Right atrium auricular region (tissue), 2 donors: Measurements from ENCODE around the gene TLCD3B. TPM values are rescaled to one million over a fixed set of nuclear protein-coding genes. Genes with fewer than 3 reads are reported as not detected.

Experiments used
- DNase-seq: peaks from one replicate; pipeline ENCODE4 v3.0.0-alpha.2; 2019; ENCODE audit warnings: low spot score
- H3K27ac ChIP-seq, 2 donors: fragments of 200-600 bp; sonication (generic); 1 replicate in 1 of 2; 2 replicates in 1 of 2; pipeline ENCODE4 v1.5.1; 2016 to 2019
- H3K27me3 ChIP-seq, 2 donors: fragments of 200-600 bp; sonication (generic); one replicate each; pipeline versions ENCODE4 v1.5.1 to v1.6.0; 2017 to 2019
- H3K36me3 ChIP-seq: fragments of 200-600 bp; sonication (generic); one replicate; pipeline ENCODE4 v1.5.1; 2016
- H3K4me1 ChIP-seq, 2 donors: fragments of 200-600 bp; sonication (generic); one replicate each; pipeline versions ENCODE4 v1.5.1 to v1.6.0; 2017 to 2019
- H3K4me3 ChIP-seq, 2 donors: fragments of 200-600 bp; sonication (generic); 1 replicate in 1 of 2; 2 replicates in 1 of 2; pipeline ENCODE4 v1.5.1; 2017 to 2019; ENCODE audit warnings: mild to moderate bottlenecking in 1 of 2, moderate library complexity in 1 of 2
- H3K9me3 ChIP-seq, 2 donors: fragments of 200-600 bp; sonication (generic); one replicate each; pipeline ENCODE4 v1.5.1; 2019
- CTCF ChIP-seq, 2 donors: fragments of 200-600 bp; sonication (generic); IDR thresholded peaks; one replicate each; pipeline ENCODE4 v1.5.1; 2019; ENCODE audit warnings: antibody characterized with exemption in 2 of 2
- total RNA-seq, 2 donors: library from RNA; depleted of rRNA; stranded (reverse); fragments of >200 nt; gene quantifications; one replicate each; pipeline ENCODE4 v1.1.0, GENCODE V29; 2016

Gene TLCD3B
- total RNA-seq, 2 donors from 2014 or later, result not detected

GRCh38 chr16:30075503-30076275 lies 44.6 kb upstream of the TLCD3B start, which contains the start of gene PPP4C:
Gene PPP4C (plus strand): TSS chr16:30075994. CDS start chr16:30076378, 384 bp downstream.
- no peaks in the 10 kb centered on the region for H3K9me3 ChIP-seq
- no peaks in the 10 kb centered on the region for H3K27me3 ChIP-seq
- peak within 1 kb of the TSS; percentile 92 to 93 for H3K27ac ChIP-seq
- DNase-seq, result peak; percentile 92
- H3K36me3 ChIP-seq, result peaks cover 40% of the 10 kb centered on the region
- peaks cover 0 to 43% of the 10 kb centered on the region in 2 donors for H3K4me1 ChIP-seq
- peak in 1 of 2 donors; percentile 4 for TF ChIP-seq CTCF (IDR thresholded peaks at IDR 0.05)
- peak within 1 kb of the TSS; percentile 96 to 97 for H3K4me3 ChIP-seq

DNA sequence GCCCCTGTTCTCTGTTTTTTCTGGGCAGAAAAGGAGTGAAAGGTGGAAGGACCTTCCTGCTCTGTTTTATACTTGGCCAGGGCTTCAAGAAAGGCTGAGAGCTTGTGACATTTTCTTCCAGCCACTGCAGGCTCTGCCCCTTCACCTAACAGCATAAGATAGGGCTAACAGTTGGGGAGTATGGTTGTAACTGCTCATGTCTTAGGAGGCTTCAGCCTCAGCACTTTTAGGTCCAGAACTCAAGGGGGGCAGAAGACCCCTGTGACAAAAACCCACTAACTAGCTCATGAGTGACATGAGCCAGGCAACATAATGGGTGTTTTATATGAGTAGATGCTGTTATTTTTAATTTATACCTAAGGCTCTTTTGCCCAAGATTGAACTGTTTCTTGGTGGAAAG lies 39.4 kb upstream of the TLCD3B start:
- H3K4me1 ChIP-seq, result peaks cover 0 to 58% of the 10 kb centered on the region in 2 donors

GRCh38 chr16:30069611-30070462 lies 38.8 kb upstream of the TLCD3B start:
- no peak for DNase-seq
- Histone ChIP-seq H3K36me3 (peaks cover 71% of the 10 kb centered on the region), H3K27me3 (no peaks in the 10 kb centered on the region), H3K4me3 (peak overlapping the region in 1 of 2 donors; percentile 19), H3K9me3 (no peaks in the 10 kb centered on the region), H3K27ac (peak overlapping the region; percentile 71 to 96), H3K4me1 (peaks cover 0 to 51% of the 10 kb centered on the region in 2 donors)
- no peak for TF ChIP-seq CTCF (IDR thresholded peaks at IDR 0.05)

More for the DNA sequence above, 39.4 kb upstream of the TLCD3B start:
- Histone ChIP-seq H3K36me3 (peaks cover 71% of the 10 kb centered on the region), H3K4me3 (no peak overlapping the region), H3K27me3 (no peaks in the 10 kb centered on the region), H3K27ac (peak overlapping the region; percentile 71 to 96), H3K9me3 (no peaks in the 10 kb centered on the region)
- no peak for DNase-seq
- no peak for TF ChIP-seq CTCF (IDR thresholded peaks at IDR 0.05)

DNA sequence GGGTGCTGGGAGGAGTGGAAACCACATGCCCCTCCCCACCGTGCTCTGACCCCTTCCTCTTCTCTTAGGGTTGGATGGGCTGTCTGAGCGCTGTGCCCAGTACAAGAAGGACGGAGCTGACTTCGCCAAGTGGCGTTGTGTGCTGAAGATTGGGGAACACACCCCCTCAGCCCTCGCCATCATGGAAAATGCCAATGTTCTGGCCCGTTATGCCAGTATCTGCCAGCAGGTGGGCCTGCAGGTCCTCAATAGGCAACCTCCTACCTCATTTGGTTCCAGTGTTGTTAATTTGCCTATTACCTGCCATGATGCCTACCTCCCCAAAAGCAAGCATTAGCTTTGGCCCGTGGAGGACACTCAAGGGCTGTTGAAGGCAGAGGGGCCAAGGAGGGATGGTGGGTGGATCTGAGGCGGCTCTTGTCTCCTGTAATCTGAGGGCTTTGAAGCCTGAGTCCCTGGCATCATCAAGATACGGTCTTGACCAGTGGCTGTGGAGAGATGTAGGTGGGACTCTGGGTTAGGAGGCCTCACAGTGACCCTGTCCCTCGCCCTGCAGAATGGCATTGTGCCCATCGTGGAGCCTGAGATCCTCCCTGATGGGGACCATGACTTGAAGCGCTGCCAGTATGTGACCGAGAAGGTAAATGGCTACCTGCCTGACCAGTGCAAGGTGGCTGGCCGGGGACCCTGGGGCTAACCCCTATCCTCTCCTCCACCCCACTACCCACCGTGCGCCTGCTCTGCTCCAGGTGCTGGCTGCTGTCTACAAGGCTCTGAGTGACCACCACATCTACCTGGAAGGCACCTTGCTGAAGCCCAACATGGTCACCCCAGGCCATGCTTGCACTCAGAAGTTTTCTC lies 37.9 kb upstream of the TLCD3B start:
- peak overlapping the region in 1 of 2 donors; percentile 19 for H3K4me3 ChIP-seq
- TF ChIP-seq CTCF (IDR thresholded peaks at IDR 0.05), result peak in 1 of 2 donors; percentile 37
- peak overlapping the region; percentile 71 to 96 for H3K27ac ChIP-seq
- no peaks in the 10 kb centered on the region for H3K27me3 ChIP-seq
- no peaks in the 10 kb centered on the region for H3K9me3 ChIP-seq
- no peak for DNase-seq
- H3K4me1 ChIP-seq, result peaks cover 0 to 53% of the 10 kb centered on the region in 2 donors
- peaks cover 71% of the 10 kb centered on the region for H3K36me3 ChIP-seq

GRCh38 chr16:30068333-30068732 lies 37.3 kb upstream of the TLCD3B start:
- Histone ChIP-seq H3K9me3 (no peaks in the 10 kb centered on the region), H3K36me3 (peaks cover 71% of the 10 kb centered on the region), H3K4me3 (peak overlapping the region in 1 of 2 donors; percentile 7), H3K4me1 (peaks cover 0 to 59% of the 10 kb centered on the region in 2 donors), H3K27ac (peak overlapping the region; percentile 71 to 96), H3K27me3 (no peaks in the 10 kb centered on the region)
- DNase-seq, result no peak
- no peak for TF ChIP-seq CTCF (IDR thresholded peaks at IDR 0.05)
